Inflammatory macrophage treated with lipopolysaccharide for 1 hour (primary cell): ENCODE results near the gene MTFR2.

Source experiments
- DNase-seq, 2 donors: peaks; one replicate each; pipeline ENCODE4 v3.0.0-alpha.2; 2020 to 2022

MTFR2 gene

GRCh38 chr6:136249811-136250685 lies at the start of gene MTFR2:
Gene MTFR2 (minus strand): TSS chr6:136250311. CDS start chr6:136249099, 1,212 bp downstream.
- DNase-seq = peak; percentile 98 to 99

GRCh38 chr6:136294621-136295020 lies 44.5 kb upstream of the MTFR2 start:
- no peak for DNase-seq

GRCh38 chr6:136290410-136291010 lies 40.4 kb upstream of the MTFR2 start:
- DNase-seq = peak; percentile 51 to 53

- DNase-seq = peak; percentile 99 to 100
These were observed 39.7 kb upstream of the MTFR2 start, which contains the start of gene BCLAF1 for GRCh38 chr6:136289579-136290409. Gene BCLAF1 (minus strand): TSS chr6:136289846. CDS start chr6:136279866, 9,980 bp downstream.

GRCh38 chr6:136289327-136289578 lies 39.1 kb upstream of the MTFR2 start:
- DNase-seq = peak; percentile 86 to 96

GRCh38 chr6:136288566-136289326 lies 38.6 kb upstream of the MTFR2 start:
- DNase-seq = peak; percentile 87 to 88

- DNase-seq = peak; percentile 73 to 76
These were observed 34.8 kb upstream of the MTFR2 start for GRCh38 chr6:136284909-136285308.

- no peak for DNase-seq
These were observed 32.8 kb upstream of the MTFR2 start for GRCh38 chr6:136282906-136283305.

- no peak for DNase-seq
These were observed 30.0 kb upstream of the MTFR2 start for GRCh38 chr6:136280032-136280609.

- DNase-seq = no peak
These were observed 24.0 kb upstream of the MTFR2 start for GRCh38 chr6:136274062-136274461.

- DNase-seq = no peak
These were observed 15.0 kb upstream of the MTFR2 start for GRCh38 chr6:136265101-136265500.

- no peak for DNase-seq
These were observed 12.8 kb upstream of the MTFR2 start for GRCh38 chr6:136262940-136263339.

GRCh38 chr6:136254851-136255466 lies 4.8 kb upstream of the MTFR2 start:
- DNase-seq = peak; percentile 33 to 37

GRCh38 chr6:136253734-136254133 lies 3.6 kb upstream of the MTFR2 start:
- DNase-seq = no peak

GRCh38 chr6:136252441-136252840 lies 2.3 kb upstream of the MTFR2 start:
- no peak for DNase-seq

- no peak for DNase-seq
These were observed 1.3 kb upstream of the MTFR2 start for GRCh38 chr6:136251394-136251793.

GRCh38 chr6:136250686-136251008 lies 536 bp upstream of the MTFR2 start:
- DNase-seq = peak; percentile 7 to 21

- peak in 1 of 2 donors; percentile 45 for DNase-seq
These were observed 775 bp downstream of the MTFR2 start for GRCh38 chr6:136249336-136249735.

- no peak for DNase-seq
These were observed 6.0 kb downstream of the MTFR2 start for GRCh38 chr6:136244061-136244616.

GRCh38 chr6:136236466-136237293 lies 13.4 kb downstream of the MTFR2 start:
- DNase-seq = peak; percentile 82 to 89

- no peak for DNase-seq
These were observed 14.9 kb downstream of the MTFR2 start for GRCh38 chr6:136235233-136235564.
